Caco-2 (cell line): ENCODE results near the gene MORN2. TPM values are rescaled to one million over a fixed set of nuclear protein-coding genes. Genes with fewer than 3 reads are reported as not detected.

Experiments
- BruUV-seq: library from RNA; stranded (reverse); fragments of 400-500 nt; replicated peaks from 2 replicates; lab custom pipeline; 2021; lab: Mats Ljungman, UMichigan
- CTCF ChIA-PET: fragments of 300-600 bp; sonication (Branson Sonifier 250); formaldehyde crosslinking; loops from one replicate; lab custom pipeline; 2022; ENCODE audit warnings: antibody characterized with exemption; lab: Charles Lee
- POLR2A ChIA-PET: fragments of 300-600 bp; sonication (Branson Sonifier 250); formaldehyde crosslinking; loops from one replicate; lab custom pipeline; 2022; ENCODE audit warnings: antibody characterized with exemption; lab: Charles Lee
- DNase-seq, 2 experiments: peaks; one replicate each; pipeline versions ENCODE4 v3.0.0 to v3.0.0-alpha.2; 2020 to 2022
- H3K27me3 ChIP-seq: replicated peaks from 2 replicates; pipeline ENCODE4 v1.6.0; 2011; ENCODE audit warnings: low read length; ENCODE audit not compliant: control insufficient read depth, insufficient read depth
- H3K36me3 ChIP-seq: 2 replicates; pipeline ENCODE4 v1.5.1; 2011; ENCODE audit warnings: low read length; ENCODE audit not compliant: control insufficient read depth, insufficient read depth
- H3K4me1 ChIP-seq: fragments of 250-450 bp; sonication (Bioruptor Pico); 2 replicates; pipeline ENCODE4 v1.5.1; 2020; ENCODE audit warnings: mild to moderate bottlenecking
- H3K4me3 ChIP-seq: 2 replicates; pipeline ENCODE4 v1.5.1; 2011; ENCODE audit warnings: low read depth, mild to moderate bottlenecking, control low read depth, low read length
- H3K9me3 ChIP-seq: fragments of 250-450 bp; sonication (Bioruptor Pico); 2 replicates; pipeline ENCODE4 v1.5.1; 2020; ENCODE audit warnings: mild to moderate bottlenecking, moderate library complexity
- H3K27ac Mint-ChIP-seq: one replicate; pipeline ENCODE4 v1.8.0; 2022; ENCODE audit warnings: mixed read lengths; ENCODE audit not compliant: unreplicated experiment
- H3K27me3 Mint-ChIP-seq: one replicate; pipeline ENCODE4 v1.8.0; 2022; ENCODE audit warnings: mixed read lengths; ENCODE audit not compliant: insufficient read depth, unreplicated experiment
- H3K36me3 Mint-ChIP-seq: one replicate; pipeline ENCODE4 v1.8.0; 2022; ENCODE audit warnings: mild to moderate bottlenecking, mixed read lengths; ENCODE audit not compliant: insufficient read depth, unreplicated experiment
- H3K4me1 Mint-ChIP-seq: one replicate; pipeline ENCODE4 v1.8.0; 2022; ENCODE audit warnings: low read depth, mixed read lengths; ENCODE audit not compliant: unreplicated experiment
- H3K4me3 Mint-ChIP-seq: one replicate; pipeline ENCODE4 v1.8.0; 2022; ENCODE audit warnings: mild to moderate bottlenecking, moderate library complexity, mixed read lengths; ENCODE audit not compliant: unreplicated experiment
- H3K9me3 Mint-ChIP-seq: one replicate; pipeline ENCODE4 v1.8.0; 2022; ENCODE audit warnings: mixed read lengths; ENCODE audit not compliant: unreplicated experiment
- CTCF ChIP-seq, 2 experiments: fragments of 200-600 bp in 1 of 2; IDR thresholded peaks; 1 replicate in 1 of 2; 2 replicates in 1 of 2; pipeline versions ENCODE4 v1.5.1 to v1.8.0; 2011 to 2022; ENCODE audit warnings: antibody characterized with exemption in 1 of 2, control low read depth in 1 of 2, inconsistent platforms in 1 of 2, low read depth in 1 of 2, low read length in 1 of 2, mild to moderate bottlenecking in 1 of 2, moderate library complexity in 1 of 2; ENCODE audit not compliant: insufficient read depth in 1 of 2, severe bottlenecking in 1 of 2, unreplicated experiment in 1 of 2
- intact Hi-C: fragments of 100-400 bp; cut with micrococcal nuclease; formaldehyde crosslinking; loops from one replicate; pipeline ENCODE4 v1.10.0; 2022; ENCODE audit not compliant: unreplicated experiment
- total RNA-seq: library from RNA; stranded (reverse); gene quantifications from 2 replicates; pipeline ENCODE4 v1.2.3, GENCODE V29; 2022

The MORN2 gene
- total RNA-seq, 1 experiment from 2014 or later = 5.5 TPM

GRCh38 chr2:38925982-38926381 is 50.2 kb downstream of the MORN2 start:
- Mint-ChIP-seq H3K27me3 (peaks cover 6% of the 10 kb centered on the region), H3K9me3 (no peaks in the 10 kb centered on the region), H3K4me1 (peaks cover 7% of the 10 kb centered on the region), H3K27ac (no peak overlapping the region), H3K36me3 (no peaks in the 10 kb centered on the region), H3K4me3 (no peak overlapping the region)
- H3K9me3 ChIP-seq = no peaks in the 10 kb centered on the region
- TF ChIP-seq CTCF (IDR thresholded peaks at IDR 0.05; ENCODE audit: insufficient read depth in 1 of 2, low read depth in 1 of 2, low read length in 1 of 2, severe bottlenecking in 1 of 2, unreplicated experiment in 1 of 2) = peak in 1 of 2 experiments; percentile 49
- CTCF ChIA-PET = interaction anchor here (0.6 kb wide), 1 partner anchor 187 kb away, joined by 3 read pairs; no protein-coding TSS in a partner anchor
- no peaks in the 10 kb centered on the region for H3K4me1 ChIP-seq
- no peaks in the 10 kb centered on the region for H3K27me3 ChIP-seq
- intact Hi-C loops = no loop called here
- DNase-seq = peak in 1 of 2 experiments; percentile 18
- POLR2A ChIA-PET = no interaction called here
- no peaks in the 10 kb centered on the region for H3K36me3 ChIP-seq
- BruUV-seq = no TSS peak
- no peak overlapping the region for H3K4me3 ChIP-seq

- ChIA-PET POLR2A (no interaction called here), CTCF (no interaction called here)
- H3K4me1 Mint-ChIP-seq = peaks cover 17% of the 10 kb centered on the region
- Histone ChIP-seq H3K27me3 (no peaks in the 10 kb centered on the region; the same call in 1 of the 2 replicates), H3K4me1 (peaks cover 13% of the 10 kb centered on the region), H3K4me3 (no peak overlapping the region), H3K9me3 (no peaks in the 10 kb centered on the region), H3K36me3 (no peaks in the 10 kb centered on the region)
- BruUV-seq = no TSS peak
- no peak overlapping the region for H3K4me3 Mint-ChIP-seq
- intact Hi-C loops = no loop called here
- H3K9me3 Mint-ChIP-seq = no peaks in the 10 kb centered on the region
- H3K36me3 Mint-ChIP-seq = no peaks in the 10 kb centered on the region
- no peak overlapping the region for H3K27ac Mint-ChIP-seq
- no peak for TF ChIP-seq CTCF (IDR thresholded peaks at IDR 0.05; ENCODE audit: insufficient read depth in 1 of 2, low read depth in 1 of 2, low read length in 1 of 2, severe bottlenecking in 1 of 2, unreplicated experiment in 1 of 2)
- DNase-seq = no peak
- H3K27me3 Mint-ChIP-seq = peaks cover 3% of the 10 kb centered on the region
Observed at GRCh38 chr2:38930600-38930999, 54.8 kb downstream of the MORN2 start.

Other genes starting within 250 kb of the MORN2 start
- 48.5 and 48.7 TPM in 2 replicates for gene GALM, start 209.9 kb upstream of the MORN2 start, total RNA-seq
- 224 and 233 TPM in 2 replicates for gene SRSF7, start 124.6 kb upstream of the MORN2 start, total RNA-seq
- gene GEMIN6, start 97.8 kb upstream of the MORN2 start, total RNA-seq = 21.3 and 24.2 TPM in 2 replicates
- 18.3 and 20.6 TPM in 2 replicates for gene DHX57, start within 50 bp of the MORN2 start, total RNA-seq
- gene ARHGEF33, start 13.9 kb downstream of the MORN2 start, total RNA-seq = 0.26 TPM in 1 of 2 replicates, not detected in the other
- gene SOS1, start 245.1 kb downstream of the MORN2 start, total RNA-seq = 49.7 and 50.1 TPM in 2 replicates